Measurements from ENCODE around the gene NMT1.

NMT1 gene

DNA sequence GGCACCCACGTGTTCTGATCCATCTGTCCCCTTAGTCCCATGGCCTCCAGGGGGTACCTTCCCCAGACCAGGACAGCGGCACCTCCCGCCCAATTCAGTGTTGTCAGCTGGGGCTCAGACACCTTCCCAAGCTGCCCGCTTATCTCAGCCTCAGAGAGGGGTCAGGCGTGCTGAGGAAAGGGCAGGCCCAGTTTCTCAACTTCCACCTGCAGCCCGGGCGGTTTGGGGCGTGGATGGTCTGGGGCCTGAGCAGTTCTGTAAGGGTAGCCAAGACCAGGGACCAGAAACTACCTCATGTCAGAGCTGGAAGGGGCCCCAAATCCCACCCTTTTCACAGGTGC lies 66.1 kb downstream of the NMT1 start:
- TF ChIP-seq, protein P1, sequence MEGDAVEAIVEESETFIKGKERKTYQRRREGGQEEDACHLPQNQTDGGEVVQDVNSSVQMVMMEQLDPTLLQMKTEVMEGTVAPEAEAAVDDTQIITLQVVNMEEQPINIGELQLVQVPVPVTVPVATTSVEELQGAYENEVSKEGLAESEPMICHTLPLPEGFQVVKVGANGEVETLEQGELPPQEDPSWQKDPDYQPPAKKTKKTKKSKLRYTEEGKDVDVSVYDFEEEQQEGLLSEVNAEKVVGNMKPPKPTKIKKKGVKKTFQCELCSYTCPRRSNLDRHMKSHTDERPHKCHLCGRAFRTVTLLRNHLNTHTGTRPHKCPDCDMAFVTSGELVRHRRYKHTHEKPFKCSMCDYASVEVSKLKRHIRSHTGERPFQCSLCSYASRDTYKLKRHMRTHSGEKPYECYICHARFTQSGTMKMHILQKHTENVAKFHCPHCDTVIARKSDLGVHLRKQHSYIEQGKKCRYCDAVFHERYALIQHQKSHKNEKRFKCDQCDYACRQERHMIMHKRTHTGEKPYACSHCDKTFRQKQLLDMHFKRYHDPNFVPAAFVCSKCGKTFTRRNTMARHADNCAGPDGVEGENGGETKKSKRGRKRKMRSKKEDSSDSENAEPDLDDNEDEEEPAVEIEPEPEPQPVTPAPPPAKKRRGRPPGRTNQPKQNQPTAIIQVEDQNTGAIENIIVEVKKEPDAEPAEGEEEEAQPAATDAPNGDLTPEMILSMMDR (conservative IDR thresholded peaks at IDR 0.05; ENCODE audit: low read depth, low read length) = no peak
- Histone ChIP-seq H3K36me3 (ENCODE audit: insufficient read depth) (no peaks in the 10 kb centered on the region), H2AFZ (ENCODE audit: low read depth) (no peak overlapping the region), H3K9ac (no peak overlapping the region), H3K4me1 (ENCODE audit: low read depth, poor library complexity, severe bottlenecking) (peaks cover 3% of the 10 kb centered on the region), H3K27ac (no peak overlapping the region), H3K4me2 (no peak overlapping the region), H4K20me1 (ENCODE audit: insufficient read depth) (no peaks in the 10 kb centered on the region), H3K79me2 (ENCODE audit: insufficient read depth, low read depth) (no peaks in the 10 kb centered on the region), H3K27me3 (ENCODE audit: insufficient read depth, low read depth) (no peaks in the 10 kb centered on the region), H3K4me3 (IDR thresholded peaks at IDR 0.05; ENCODE audit: insufficient read depth, low read depth, low read length) (no peak overlapping the region)

DNA sequence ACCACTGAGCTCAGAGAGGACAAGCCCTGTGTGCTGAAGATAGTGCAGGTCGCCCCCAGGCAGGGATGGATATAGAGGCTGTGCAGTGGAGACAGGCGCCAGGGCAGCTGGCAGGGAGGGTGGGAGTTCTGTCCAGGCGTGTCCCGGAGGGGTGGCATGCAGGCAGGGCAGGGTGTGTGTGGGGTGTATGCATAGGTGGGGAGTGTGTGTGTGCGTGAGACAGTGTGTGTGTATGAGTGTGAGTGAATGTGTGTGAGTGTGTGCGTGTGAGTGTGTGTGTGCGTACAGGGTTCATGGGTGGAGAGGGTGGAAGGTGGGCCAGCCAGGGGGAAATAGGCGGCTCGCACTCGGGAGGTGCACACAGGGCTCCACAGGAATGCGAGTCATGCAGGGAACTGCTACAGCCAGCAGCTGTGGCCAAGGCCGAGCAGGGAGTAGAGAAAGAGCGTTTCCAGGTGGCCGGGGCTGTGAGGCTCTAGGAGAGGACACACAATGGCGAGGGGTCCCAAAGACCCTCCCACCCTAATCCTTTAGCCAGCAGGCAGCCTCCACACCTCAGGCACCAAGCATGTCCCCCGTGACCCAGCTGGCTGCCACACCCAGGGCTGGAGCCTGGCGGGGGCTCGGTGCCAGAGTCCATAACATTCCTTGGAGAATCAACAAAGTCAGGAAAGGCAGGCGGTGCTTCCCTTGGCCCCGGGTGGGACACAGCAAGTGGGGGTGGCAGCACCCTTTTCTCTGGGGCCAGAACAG lies 66.6 kb downstream of the NMT1 start:
- no peak overlapping the region for H3K4me3 ChIP-seq (IDR thresholded peaks at IDR 0.05; ENCODE audit: insufficient read depth, low read depth, low read length)
- no peak overlapping the region for H2AFZ ChIP-seq (ENCODE audit: low read depth)
- no peak overlapping the region for H3K27ac ChIP-seq
- no peak overlapping the region for H3K9ac ChIP-seq
- no peaks in the 10 kb centered on the region for H3K27me3 ChIP-seq (ENCODE audit: insufficient read depth, low read depth)
- TF ChIP-seq, protein P1 (conservative IDR thresholded peaks at IDR 0.05; ENCODE audit: low read depth, low read length) = no peak
- no peaks in the 10 kb centered on the region for H4K20me1 ChIP-seq (ENCODE audit: insufficient read depth)
- H3K4me2 ChIP-seq = no peak overlapping the region
- H3K36me3 ChIP-seq (ENCODE audit: insufficient read depth) = no peaks in the 10 kb centered on the region
- H3K4me1 ChIP-seq (ENCODE audit: low read depth, poor library complexity, severe bottlenecking) = peaks cover 3% of the 10 kb centered on the region
- no peaks in the 10 kb centered on the region for H3K79me2 ChIP-seq (ENCODE audit: insufficient read depth, low read depth)

GRCh38 chr17:45128331-45128730 lies 67.2 kb downstream of the NMT1 start:
- Histone ChIP-seq H3K36me3 (ENCODE audit: insufficient read depth) (no peaks in the 10 kb centered on the region), H3K79me2 (ENCODE audit: insufficient read depth, low read depth) (no peaks in the 10 kb centered on the region), H3K4me1 (ENCODE audit: low read depth, poor library complexity, severe bottlenecking) (peaks cover 3% of the 10 kb centered on the region), H3K27me3 (ENCODE audit: insufficient read depth, low read depth) (no peaks in the 10 kb centered on the region), H2AFZ (ENCODE audit: low read depth) (no peak overlapping the region), H3K9ac (no peak overlapping the region), H3K4me2 (no peak overlapping the region), H3K27ac (no peak overlapping the region), H4K20me1 (ENCODE audit: insufficient read depth) (no peaks in the 10 kb centered on the region), H3K4me3 (IDR thresholded peaks at IDR 0.05; ENCODE audit: insufficient read depth, low read depth, low read length) (no peak overlapping the region)
- TF ChIP-seq, protein P1 (conservative IDR thresholded peaks at IDR 0.05; ENCODE audit: low read depth, low read length) = no peak

GRCh38 chr17:45128989-45129388 lies 67.9 kb downstream of the NMT1 start:
- TF ChIP-seq, protein P1 (conservative IDR thresholded peaks at IDR 0.05; ENCODE audit: low read depth, low read length) = no peak
- Histone ChIP-seq H3K4me2 (no peak overlapping the region), H3K27ac (no peak overlapping the region), H3K4me1 (ENCODE audit: low read depth, poor library complexity, severe bottlenecking) (peaks cover 3% of the 10 kb centered on the region), H3K4me3 (IDR thresholded peaks at IDR 0.05; ENCODE audit: insufficient read depth, low read depth, low read length) (no peak overlapping the region), H3K36me3 (ENCODE audit: insufficient read depth) (no peaks in the 10 kb centered on the region), H4K20me1 (ENCODE audit: insufficient read depth) (no peaks in the 10 kb centered on the region), H3K79me2 (ENCODE audit: insufficient read depth, low read depth) (no peaks in the 10 kb centered on the region), H3K27me3 (ENCODE audit: insufficient read depth, low read depth) (no peaks in the 10 kb centered on the region), H3K9ac (no peak overlapping the region), H2AFZ (ENCODE audit: low read depth) (no peak overlapping the region)
